Esophagus squamous epithelium (tissue), 5 donors: Measurements from ENCODE around the gene LRP4. TPM values are rescaled to one million over a fixed set of nuclear protein-coding genes. Genes with fewer than 3 reads are reported as not detected.
A peak's percentile ranks its signal among the peaks of the same experiment; 100 is the strongest.

Experiments used
- DNase-seq: peaks from one replicate; lab custom pipeline; 2025; lab: John Stamatoyannopoulos, UW
- H3K27ac ChIP-seq, 4 donors: fragments of 200-600 bp; sonication (generic); one replicate each; pipeline ENCODE4 v1.5.1; 2016 to 2019; ENCODE audit warnings: mild to moderate bottlenecking in 1 of 4
- H3K27me3 ChIP-seq, 4 donors: fragments of 200-600 bp; sonication (generic); 1 replicate in 3 of 4; 2 replicates in 1 of 4; pipeline versions ENCODE4 v1.5.1 to v1.6.0; 2017 to 2021; ENCODE audit warnings: antibody characterized with exemption in 1 of 4
- H3K36me3 ChIP-seq, 3 donors: fragments of 200-600 bp; sonication (generic); one replicate each; pipeline ENCODE4 v1.5.1; 2016 to 2019
- H3K4me1 ChIP-seq, 3 donors: fragments of 200-600 bp; sonication (generic); one replicate each; pipeline ENCODE4 v1.5.1; 2017 to 2019
- H3K4me3 ChIP-seq, 4 donors: fragments of 200-600 bp; sonication (generic); 1 replicate in 3 of 4; 2 replicates in 1 of 4; pipeline ENCODE4 v1.5.1; 2016 to 2019; ENCODE audit warnings: mild to moderate bottlenecking in 2 of 4, moderate library complexity in 1 of 4
- H3K9me3 ChIP-seq, 3 donors: fragments of 200-600 bp; sonication (generic); one replicate each; pipeline ENCODE4 v1.5.1; 2016 to 2019
- CTCF ChIP-seq, 6 experiments: fragments of 450-650 bp in 4 of 6; fragments of 200-600 bp in 2 of 6; sonication (generic) in 2 of 6; IDR thresholded peaks; one replicate each; pipeline ENCODE4 v1.5.1; 2016 to 2019; ENCODE audit warnings: antibody characterized with exemption in 6 of 6, mild to moderate bottlenecking in 4 of 6, moderate library complexity in 4 of 6
- POLR2A ChIP-seq, 4 donors: fragments of 450-650 bp; IDR thresholded peaks; one replicate each; pipeline ENCODE4 v1.6.1; 2017; ENCODE audit warnings: antibody characterized with exemption in 4 of 4, mild to moderate bottlenecking in 4 of 4, moderate library complexity in 3 of 4
- WGBS, 2 donors: methylation state at CpG; one replicate each; pipeline ENCODE4 v1.1.5; 2018; 5-methylcytosine and 5-hydroxymethylcytosine counted together
- intact Hi-C: fragments of 100-400 bp; cut with DNase I; formaldehyde crosslinking; loops from one replicate; pipeline ENCODE4 v1.15.0; 2022
- total RNA-seq, 4 donors: library from RNA; depleted of rRNA; stranded (reverse); fragments of >200 nt; gene quantifications; one replicate each; pipeline ENCODE4 v1.1.0, GENCODE V29; 2016
- donor health status: DM: yes; HTN: yes; CAD: no.

Gene LRP4
- total RNA-seq, 4 donors from 2014 or later, result 2.5 to 9.5 (median 5.9) TPM

DNA sequence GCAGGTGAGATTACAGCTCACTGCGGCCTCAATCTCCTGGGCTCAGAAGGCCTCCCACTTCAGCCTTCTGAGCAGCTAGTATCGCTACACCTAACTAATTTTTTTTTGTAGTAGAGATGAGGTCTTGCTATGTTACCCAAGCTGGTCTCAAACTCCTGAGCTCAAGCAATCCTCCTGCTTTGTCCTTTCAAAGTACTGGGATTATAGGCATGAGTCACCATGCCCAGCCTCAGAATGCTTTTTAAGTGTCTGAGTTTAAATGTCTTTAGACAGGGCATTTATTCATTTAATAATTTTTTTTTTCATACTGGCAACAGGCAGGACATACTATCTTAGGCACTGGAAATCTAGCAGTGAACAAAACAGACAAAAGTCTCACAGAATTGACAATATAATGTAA is 27.7 kb downstream of the LRP4 start:
- intact Hi-C loops, result no loop called here

DNA sequence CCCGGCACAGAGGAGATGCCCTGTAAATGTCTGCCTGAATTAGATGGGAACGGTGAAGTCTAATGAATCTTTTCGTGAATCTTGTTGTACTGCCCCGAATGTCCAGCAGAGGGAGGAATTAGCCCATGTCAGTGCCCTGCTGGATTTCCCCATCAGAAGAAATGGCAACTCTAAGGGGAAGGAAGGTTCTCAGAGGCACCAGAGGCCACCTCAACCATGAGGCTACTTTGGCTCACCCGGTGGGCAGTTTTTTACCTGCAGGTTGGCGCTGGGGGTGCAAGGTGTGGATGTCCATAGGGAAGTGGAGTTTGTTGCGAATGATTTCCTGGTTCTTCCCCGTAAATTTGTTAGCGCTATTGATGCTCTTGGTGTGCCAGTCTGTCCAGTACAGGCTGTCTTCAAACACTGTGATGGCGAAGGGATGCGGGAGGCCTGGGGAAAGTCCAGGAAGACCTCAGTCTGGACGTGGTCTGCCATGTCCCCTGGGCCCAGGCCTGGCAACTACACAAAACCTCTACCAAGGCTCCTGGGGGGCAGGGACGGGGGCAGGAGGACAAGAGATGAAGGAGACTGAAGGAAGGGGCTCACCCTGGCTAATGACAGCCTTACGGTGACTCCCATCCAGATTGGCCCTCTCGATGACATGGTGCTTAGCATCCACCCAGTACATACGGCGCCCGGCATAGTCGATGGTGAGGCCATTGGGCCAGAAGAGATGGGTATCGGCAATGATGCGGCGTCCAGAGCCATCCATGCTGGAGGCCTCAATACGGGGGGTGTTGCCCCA is 28.5 kb downstream of the LRP4 start:
- H3K9me3 ChIP-seq, result no peaks in the 10 kb centered on the region
- no peak for DNase-seq
- TF ChIP-seq CTCF (IDR thresholded peaks at IDR 0.05), result peak; percentile 65 to 95 (median 90)
- TF ChIP-seq POLR2A (IDR thresholded peaks at IDR 0.05), result no peak
- intact Hi-C loops, result loop anchor here (5.0 to 10.0 kb wide), 2 partner anchors 262 to 455 kb away; no protein-coding TSS in a partner anchor
- 56 to 67% methylated on average over 15 to 19 of the region's 23 CpGs for WGBS, 2 donors
- H3K27me3 ChIP-seq, result no peaks in the 10 kb centered on the region
- no peak overlapping the region for H3K27ac ChIP-seq
- no peak overlapping the region for H3K4me3 ChIP-seq
- peaks cover 0 to 68% (median 4%) of the 10 kb centered on the region in 3 donors for H3K36me3 ChIP-seq
- peaks cover 0 to 14% (median 0%) of the 10 kb centered on the region in 3 donors for H3K4me1 ChIP-seq

More for the DNA sequence above, 27.7 kb downstream of the LRP4 start:
- TF ChIP-seq POLR2A (IDR thresholded peaks at IDR 0.05) (no peak), CTCF (IDR thresholded peaks at IDR 0.05) (no peak)
- Histone ChIP-seq H3K36me3 (peaks cover 0 to 63% (median 4%) of the 10 kb centered on the region in 3 donors), H3K4me3 (no peak overlapping the region), H3K9me3 (no peaks in the 10 kb centered on the region), H3K27ac (no peak overlapping the region), H3K27me3 (no peaks in the 10 kb centered on the region), H3K4me1 (peaks cover 0 to 19% (median 0%) of the 10 kb centered on the region in 3 donors)
- DNase-seq, result no peak
- 69 to 87% methylated on average over 2 of the region's 2 CpGs for WGBS, 2 donors

DNA sequence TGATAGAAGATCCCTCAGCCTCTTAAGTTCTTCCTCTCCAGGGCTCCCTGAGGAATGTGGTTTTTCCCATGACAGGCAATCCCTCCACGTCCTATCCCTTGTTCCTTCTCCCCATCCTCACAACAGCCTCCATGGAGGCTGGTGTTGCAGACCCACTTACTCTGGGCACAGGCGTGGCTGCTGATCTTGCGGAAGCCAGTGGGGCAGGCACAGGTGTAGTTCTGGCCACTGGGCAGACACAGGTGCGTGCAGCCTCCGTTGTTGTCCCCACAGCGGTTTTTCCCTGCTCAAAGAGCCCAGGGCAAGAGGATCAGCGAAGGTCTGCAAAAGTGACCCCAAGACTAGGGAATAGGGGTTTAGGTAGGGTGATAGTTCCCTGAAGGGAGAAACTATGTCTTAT is 29.1 kb downstream of the LRP4 start:
- H3K27ac ChIP-seq, result no peak overlapping the region
- peaks cover 0 to 14% (median 0%) of the 10 kb centered on the region in 3 donors for H3K4me1 ChIP-seq
- 89 to 100% methylated on average over 1 of the region's 7 CpGs for WGBS, 2 donors
- peaks cover 0 to 65% (median 4%) of the 10 kb centered on the region in 3 donors for H3K36me3 ChIP-seq
- no peak overlapping the region for H3K4me3 ChIP-seq
- DNase-seq, result no peak
- intact Hi-C loops, result loop anchor here (5.0 to 10.0 kb wide), 2 partner anchors 263 to 456 kb away; no protein-coding TSS in a partner anchor
- no peak for TF ChIP-seq CTCF (IDR thresholded peaks at IDR 0.05)
- no peak for TF ChIP-seq POLR2A (IDR thresholded peaks at IDR 0.05)
- no peaks in the 10 kb centered on the region for H3K9me3 ChIP-seq
- no peaks in the 10 kb centered on the region for H3K27me3 ChIP-seq

DNA sequence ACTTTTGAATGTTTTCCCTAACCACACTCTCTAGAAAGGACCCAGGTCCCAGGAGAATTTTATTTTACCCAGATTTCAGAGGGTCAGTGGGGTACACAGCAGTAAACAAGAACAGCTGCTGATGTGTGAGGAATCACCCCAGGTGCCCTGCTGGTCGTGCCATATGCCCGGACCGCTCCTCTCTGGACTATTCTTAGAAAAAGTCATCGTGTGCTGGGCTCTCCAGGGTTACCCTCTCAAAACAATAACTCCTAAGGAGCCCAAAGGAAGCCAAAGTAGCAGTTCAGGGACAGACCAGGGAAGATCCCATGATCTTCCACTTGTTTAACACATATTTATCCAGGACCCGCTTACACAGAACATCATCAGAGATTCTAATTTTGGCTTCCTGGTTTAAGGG is 29.7 kb downstream of the LRP4 start:
- WGBS, 2 donors, result 78 to 79% methylated on average over 5 of the region's 5 CpGs
- Histone ChIP-seq H3K4me1 (peaks cover 0 to 14% (median 0%) of the 10 kb centered on the region in 3 donors), H3K27me3 (no peaks in the 10 kb centered on the region), H3K9me3 (no peaks in the 10 kb centered on the region), H3K4me3 (no peak overlapping the region), H3K36me3 (peaks cover 0 to 68% (median 4%) of the 10 kb centered on the region in 3 donors), H3K27ac (no peak overlapping the region)
- DNase-seq, result no peak
- no peak for TF ChIP-seq CTCF (IDR thresholded peaks at IDR 0.05)
- TF ChIP-seq POLR2A (IDR thresholded peaks at IDR 0.05), result no peak
- intact Hi-C loops, result loop anchor here (5.0 to 10.0 kb wide), 2 partner anchors 264 to 456 kb away; no protein-coding TSS in a partner anchor

DNA sequence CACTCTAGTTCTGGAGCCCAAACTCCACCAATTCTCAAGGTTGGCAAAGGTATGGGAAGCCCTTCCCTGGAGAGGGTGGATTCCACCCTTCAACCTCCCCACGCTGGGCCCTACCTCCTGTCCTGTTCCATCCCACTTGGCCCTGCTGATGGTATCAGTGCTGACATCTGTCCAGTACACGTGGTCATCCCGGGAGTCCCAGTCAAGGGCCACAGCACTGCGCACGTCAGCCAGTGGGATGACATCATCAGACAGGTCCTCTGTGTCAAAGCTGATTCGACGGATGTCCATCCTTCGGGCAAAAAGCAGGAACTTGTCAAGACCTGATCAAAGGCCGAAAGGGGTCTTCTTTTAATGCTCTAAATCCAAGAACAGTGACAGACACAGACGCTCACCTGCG is 32.1 kb downstream of the LRP4 start:
- H3K27me3 ChIP-seq, result no peaks in the 10 kb centered on the region
- H3K27ac ChIP-seq, result no peak overlapping the region
- intact Hi-C loops, result loop anchor here (5.0 to 10.0 kb wide), 2 partner anchors 266 to 459 kb away; no protein-coding TSS in a partner anchor
- 86 to 89% methylated on average over 7 to 11 of the region's 11 CpGs for WGBS, 2 donors
- no peak for DNase-seq
- H3K4me1 ChIP-seq, result peaks cover 0 to 14% (median 0%) of the 10 kb centered on the region in 3 donors
- H3K4me3 ChIP-seq, result no peak overlapping the region
- H3K9me3 ChIP-seq, result no peaks in the 10 kb centered on the region
- peaks cover 0 to 69% (median 4%) of the 10 kb centered on the region in 3 donors for H3K36me3 ChIP-seq
- TF ChIP-seq CTCF (IDR thresholded peaks at IDR 0.05), result no peak
- no peak for TF ChIP-seq POLR2A (IDR thresholded peaks at IDR 0.05)
